Colon (tissue), 2 donors: Measurements from ENCODE around the gene MYO1D.

Source experiments
- FAIRE-seq: peaks from 2 replicates; lab custom pipeline; 2012; peaks lifted over from hg19 to GRCh38; lab: Jason Lieb, UNC
- donor health status: control.
- donor health status: control.

MYO1D gene

DNA sequence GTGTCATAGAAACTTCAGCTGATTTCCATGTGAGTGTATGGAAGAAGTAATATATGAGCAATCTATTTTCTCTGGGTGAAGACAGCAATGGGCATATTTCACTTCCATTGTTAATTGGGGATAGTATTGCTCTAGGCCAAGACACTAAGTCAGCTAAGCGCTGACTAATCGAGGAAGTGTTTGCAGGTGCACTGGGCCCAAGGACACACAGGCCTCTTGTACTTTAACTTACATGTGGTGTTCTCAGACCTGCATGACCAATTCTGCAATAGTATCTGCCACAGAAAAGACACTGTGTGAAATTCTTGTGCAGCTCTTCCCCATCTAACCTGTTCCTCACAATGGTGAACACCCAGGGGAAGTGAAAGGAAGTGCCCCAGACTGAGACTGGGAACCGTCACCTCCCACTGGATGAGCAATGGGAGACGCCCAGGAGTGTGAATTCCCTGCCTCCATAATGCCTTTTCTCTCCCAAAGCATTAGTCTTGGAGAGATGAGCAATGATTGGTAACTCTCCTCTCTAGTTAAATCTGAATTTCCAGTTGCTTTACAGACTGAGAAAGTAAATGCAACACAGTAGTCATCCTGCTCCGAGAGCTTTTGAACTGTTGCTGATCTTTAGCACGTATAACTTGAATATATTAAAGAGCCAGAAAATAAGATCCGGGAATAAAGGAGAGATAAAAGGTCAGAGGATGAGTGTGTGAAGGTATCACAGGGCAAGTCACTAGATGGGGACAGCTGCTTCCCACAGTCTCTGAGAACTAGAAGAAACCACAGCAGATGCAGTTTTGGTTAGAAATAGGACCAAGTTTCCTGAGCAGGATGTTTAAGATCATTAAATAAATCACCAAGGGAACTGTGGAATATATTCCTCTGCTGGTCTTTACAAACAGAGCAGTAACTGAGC is 307.5 kb downstream of the MYO1D start:
- FAIRE-seq, result no peak

DNA sequence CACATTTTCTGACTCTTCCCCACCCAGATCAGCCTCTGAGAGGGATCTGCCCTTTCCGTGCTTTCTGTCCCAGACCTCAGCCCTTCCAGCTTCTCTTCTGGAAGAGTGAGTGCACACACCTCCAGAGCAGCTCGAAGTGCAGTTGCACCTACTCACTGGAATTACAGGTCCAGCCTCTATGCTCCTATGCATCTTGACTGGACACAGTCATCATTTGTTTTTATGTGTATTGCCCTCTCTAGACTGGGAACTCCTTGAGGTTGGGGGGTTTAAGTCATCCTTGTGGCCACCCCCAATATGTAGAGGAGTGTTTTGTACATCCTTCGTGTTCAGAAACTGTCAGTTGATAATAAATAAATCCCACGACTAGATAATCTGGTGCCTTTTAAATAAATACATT is 308.2 kb downstream of the MYO1D start:
- FAIRE-seq, result no peak

DNA sequence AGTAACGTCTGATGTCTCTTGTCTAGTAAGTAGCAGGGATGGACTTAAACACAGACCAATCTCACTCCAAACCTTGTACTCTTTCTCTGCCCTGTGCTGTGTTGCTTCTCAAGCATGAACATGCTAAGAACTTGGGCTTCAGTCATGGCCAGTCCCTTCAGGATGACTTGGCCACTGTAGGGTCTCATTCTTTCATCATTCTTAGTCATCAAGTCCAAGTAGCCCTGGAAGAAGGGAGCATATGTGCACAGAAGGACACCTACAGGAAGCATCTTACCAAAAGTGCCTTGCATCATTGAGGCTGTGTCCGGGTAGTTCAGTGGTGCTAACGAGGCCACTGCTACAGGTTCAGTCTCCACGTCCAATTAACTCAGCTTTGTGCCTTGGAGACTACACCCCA is 309.4 kb downstream of the MYO1D start:
- FAIRE-seq, result no peak

DNA sequence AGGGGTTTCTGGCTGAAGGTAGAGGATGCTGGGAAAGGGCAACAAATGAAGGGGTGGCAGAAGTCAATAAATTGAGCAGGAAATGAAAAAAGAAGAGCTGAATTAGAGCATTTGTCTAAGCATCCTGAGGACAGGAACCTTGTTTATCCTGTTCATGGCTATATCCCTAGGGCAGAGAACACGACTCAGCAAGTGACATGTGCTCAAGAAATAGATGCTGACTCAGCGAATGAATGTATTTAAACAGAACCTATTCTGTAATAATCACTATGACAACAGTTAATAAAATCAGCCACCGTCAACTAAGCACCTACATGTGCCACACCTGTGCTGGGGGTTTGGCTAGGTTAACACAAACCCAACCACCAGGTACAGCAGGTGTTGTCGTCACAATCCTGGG is 309.8 kb downstream of the MYO1D start:
- FAIRE-seq, result no peak

GRCh38 chr17:32566303-32566702 is 310.6 kb downstream of the MYO1D start:
- no peak for FAIRE-seq

- FAIRE-seq, result no peak
Observed at GRCh38 chr17:32565401-32565800, 311.5 kb downstream of the MYO1D start.

DNA sequence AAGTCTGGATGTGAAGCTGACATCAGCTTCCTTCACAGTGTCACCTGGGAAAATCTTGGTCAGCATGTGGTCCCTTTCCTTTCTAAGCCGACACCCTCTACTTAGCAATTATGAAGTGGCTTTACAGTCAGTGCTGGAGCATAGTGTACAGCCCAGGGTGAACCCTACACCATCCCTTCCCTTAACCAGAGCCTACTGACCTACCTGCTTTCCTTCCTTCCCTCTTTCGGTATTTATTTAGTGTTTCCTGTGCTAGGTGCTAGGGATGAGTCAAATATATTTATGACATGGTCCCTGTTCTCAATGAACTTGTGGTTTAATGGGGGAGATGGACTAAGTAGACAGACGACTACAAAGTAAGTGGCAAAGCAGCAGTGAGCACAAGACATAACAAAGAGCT is 312.6 kb downstream of the MYO1D start:
- FAIRE-seq, result no peak

- no peak for FAIRE-seq
Observed at GRCh38 chr17:32563583-32563982, 313.3 kb downstream of the MYO1D start.

DNA sequence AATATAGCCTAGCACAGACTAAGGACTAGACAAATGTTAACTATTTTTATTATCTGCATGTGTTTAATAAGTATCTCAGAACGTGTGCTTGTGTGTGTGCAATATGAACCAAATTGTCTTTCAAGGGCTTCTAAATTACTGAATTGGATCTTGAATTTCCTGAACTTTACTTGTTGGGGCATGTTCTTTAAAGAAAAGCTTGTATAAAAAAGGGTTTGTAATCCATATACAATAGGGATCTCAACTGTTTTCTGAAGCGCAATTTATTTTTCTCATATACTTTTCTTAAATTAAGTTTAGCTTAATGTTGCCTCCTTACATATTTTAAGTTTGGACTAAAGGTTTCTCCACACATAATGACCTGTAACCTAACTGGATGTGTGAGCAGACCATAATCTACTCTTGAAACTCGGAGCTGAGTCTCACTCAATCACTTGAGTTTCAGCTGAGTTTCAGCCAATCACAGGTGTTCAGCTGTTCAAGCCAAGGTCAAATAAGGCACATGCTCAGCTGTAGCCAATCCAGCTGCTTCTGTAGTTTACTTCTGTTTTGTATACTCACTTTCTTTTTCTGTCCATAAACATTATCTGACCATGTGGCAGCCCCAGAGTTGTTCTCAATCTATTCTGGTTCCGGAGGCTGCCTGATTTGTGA is 317.8 kb downstream of the MYO1D start:
- no peak for FAIRE-seq

DNA sequence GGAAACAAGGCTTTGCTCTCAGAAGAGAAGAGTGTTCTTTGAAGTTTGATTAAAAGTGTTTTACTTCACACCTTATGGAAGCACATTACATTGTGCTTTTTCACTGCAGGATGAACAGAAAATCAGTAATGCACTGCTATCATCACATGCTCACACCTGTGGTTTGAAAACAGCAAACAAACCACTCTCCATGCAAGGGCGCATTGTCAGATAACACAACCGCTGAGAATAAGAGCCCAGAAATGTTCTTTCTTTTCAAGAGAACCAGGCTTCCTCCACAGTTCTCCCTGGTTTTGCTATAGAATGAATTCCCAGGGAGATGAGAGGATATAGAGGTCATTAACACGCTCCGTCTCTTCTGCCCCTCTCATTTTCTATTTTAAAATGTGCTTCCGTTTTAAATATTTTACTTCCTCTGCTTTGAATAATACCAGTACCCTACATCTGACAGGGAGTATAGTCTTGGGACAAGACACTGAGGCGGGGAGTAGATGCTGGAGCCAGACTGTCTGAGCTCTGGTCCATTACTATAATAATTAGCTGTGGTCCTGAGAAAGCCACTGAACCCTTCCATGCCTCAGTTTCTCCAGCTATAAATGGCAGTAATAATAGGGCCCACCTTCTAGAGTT is 318.5 kb downstream of the MYO1D start:
- no peak for FAIRE-seq

DNA sequence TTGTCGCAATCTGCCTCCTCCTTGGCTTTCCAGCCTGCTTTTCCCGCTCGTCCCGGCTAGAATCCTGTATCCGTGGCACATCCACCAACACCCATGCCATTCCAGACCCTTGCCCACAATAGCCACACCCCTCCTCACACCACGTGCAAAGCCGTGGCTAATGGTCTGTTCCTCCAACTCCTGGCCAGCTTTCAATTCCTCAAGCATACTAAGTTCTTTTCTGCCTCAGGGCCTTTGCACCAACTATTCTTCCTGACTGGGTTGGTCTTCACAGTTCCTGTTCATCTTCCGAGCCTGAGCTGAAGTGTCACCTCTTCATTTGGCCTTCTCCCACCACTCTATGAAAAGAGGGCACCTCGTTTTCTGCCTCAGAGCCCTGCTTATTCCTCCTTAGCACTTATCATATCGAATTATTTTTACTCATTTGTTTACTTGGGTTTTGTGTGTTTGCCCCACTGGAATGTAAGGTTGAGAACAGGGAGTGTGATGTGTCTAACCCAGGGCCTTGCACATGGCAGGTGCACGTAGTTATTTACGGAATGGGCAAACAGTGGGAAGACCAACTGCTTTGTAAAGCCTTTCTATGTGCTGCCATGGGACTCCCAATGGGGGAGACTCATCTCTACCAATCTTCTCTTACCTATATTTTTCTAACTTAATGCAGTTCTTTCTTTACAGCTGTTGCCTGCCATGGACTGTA is 321.2 kb downstream of the MYO1D start:
- no peak for FAIRE-seq

GRCh38 chr17:32553168-32553567 is 323.8 kb downstream of the MYO1D start:
- no peak for FAIRE-seq

GRCh38 chr17:32552280-32552679 is 324.6 kb downstream of the MYO1D start:
- no peak for FAIRE-seq

- FAIRE-seq, result no peak
Observed at GRCh38 chr17:32551186-32551955, 325.6 kb downstream of the MYO1D start.

DNA sequence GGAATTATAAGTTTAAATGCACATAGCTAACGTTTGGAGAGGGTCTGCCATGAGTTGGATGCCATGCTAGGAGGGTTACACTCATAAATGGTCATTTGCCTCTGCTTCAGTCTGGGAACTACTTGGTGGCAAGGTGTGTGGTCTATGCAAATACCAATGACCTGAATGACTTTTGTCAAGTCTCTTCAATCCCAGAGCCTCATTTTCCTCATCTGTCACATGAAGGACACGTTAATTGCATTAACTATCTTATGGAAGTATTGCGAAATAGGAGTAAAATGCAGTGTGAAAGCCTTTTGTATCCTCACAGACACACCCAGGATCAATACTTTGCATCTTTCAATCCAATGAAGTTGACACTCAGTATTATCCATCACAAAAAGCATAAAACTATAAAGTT is 327.4 kb downstream of the MYO1D start:
- no peak for FAIRE-seq

DNA sequence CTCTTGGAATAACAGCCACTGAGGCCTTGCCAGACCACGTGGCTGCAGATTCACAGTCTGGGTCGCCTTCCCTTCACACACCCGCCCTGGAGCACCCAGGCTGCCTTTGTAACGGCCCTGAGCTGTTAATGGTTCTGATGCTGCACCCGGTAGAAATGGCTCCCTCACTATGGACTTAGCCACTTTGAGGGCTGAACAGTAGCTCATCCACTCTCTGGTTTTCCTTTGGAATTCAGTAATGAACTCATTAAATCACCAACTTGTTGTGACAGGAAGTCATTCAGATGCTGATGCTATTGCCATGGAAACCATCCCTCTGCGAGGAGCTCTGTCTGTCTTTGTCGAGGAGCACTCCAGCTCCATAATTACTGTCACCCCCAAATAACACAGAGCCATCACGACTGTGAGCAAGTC is 330.9 kb downstream of the MYO1D start:
- FAIRE-seq, result no peak

DNA sequence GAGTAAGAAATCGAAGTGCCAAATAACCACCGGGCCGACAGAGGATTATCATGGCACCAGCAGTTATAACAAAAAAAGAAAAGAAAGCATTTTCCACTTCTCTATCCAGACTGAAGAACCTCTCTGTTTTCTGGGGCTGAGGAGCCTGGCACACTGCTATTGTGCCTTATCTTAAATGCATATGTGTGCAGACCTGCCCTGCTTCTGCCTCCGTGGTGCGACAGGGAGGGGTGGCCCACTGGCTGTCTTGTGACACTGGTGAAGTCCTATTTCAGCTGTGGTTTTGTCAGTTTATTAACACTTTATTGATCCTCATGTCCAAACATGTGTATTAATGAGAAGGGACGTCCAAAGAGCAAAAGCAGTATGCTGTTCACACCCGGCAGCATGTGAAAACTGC is 334.7 kb downstream of the MYO1D start:
- FAIRE-seq, result no peak

DNA sequence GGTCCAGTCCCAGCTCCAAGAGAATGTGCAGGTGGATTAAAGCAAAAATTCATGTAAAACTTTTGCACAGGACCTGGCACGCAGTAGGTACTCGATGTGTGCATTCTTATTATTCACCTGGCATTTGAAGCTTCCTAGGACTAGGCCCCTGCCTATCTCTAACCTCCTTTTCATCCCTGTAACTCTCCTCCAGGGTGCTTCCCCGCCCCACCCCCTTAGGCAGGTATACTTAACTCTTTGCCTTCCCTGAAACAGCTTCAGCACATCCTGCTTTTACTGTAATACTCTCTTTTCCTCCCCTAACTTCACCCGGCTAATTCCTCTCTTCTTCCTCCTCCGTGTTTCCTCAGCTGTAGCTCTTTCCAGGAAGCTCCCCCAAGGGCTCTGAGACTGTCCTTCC is 335.3 kb downstream of the MYO1D start:
- no peak for FAIRE-seq

- FAIRE-seq, result no peak
Observed at GRCh38 chr17:32536736-32537643, 339.9 kb downstream of the MYO1D start.

- FAIRE-seq, result no peak
Observed at GRCh38 chr17:32533296-32533695, 343.6 kb downstream of the MYO1D start.

DNA sequence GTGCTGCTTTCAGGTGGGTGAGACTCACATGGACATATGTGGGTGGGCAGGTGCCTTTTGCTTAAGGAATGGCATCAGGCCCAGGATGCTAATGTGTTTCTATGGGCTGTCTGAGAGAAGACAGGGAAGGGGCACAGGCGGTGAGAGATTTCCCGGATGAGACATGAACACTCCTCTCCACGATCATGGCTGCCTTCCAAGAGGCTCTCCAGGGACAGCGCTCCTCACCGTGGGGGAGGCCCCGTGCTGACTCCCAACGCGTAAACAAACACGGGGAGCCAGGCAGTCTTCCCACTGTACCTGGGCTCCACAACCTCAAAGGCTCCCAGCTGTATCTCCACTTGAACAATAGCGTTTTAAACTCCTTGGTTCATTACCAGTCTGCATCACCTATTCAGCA is 347.3 kb downstream of the MYO1D start:
- FAIRE-seq, result no peak
